IPS-20b (cell line): Measurements from ENCODE around the gene FAM32A.

ENCODE experiments used
- H3K27ac ChIP-seq: one replicate; pipeline ENCODE4 v1.5.1; 2013; ENCODE audit warnings: low read length
- H3K27me3 ChIP-seq: 2 replicates; pipeline ENCODE4 v1.6.1; 2013; ENCODE audit warnings: mild to moderate bottlenecking, low read length, inconsistent platforms; ENCODE audit not compliant: insufficient read depth
- H3K36me3 ChIP-seq: 2 replicates; pipeline ENCODE4 v1.6.1; 2013; ENCODE audit warnings: low read depth, mild to moderate bottlenecking, inconsistent platforms, low read length, moderate library complexity; ENCODE audit not compliant: insufficient read depth
- H3K4me1 ChIP-seq: 2 replicates; pipeline ENCODE4 v1.6.1; 2013; ENCODE audit warnings: mild to moderate bottlenecking, control low read depth, inconsistent platforms, low read length, moderate library complexity; ENCODE audit not compliant: insufficient read depth
- H3K4me3 ChIP-seq: 2 replicates; pipeline ENCODE4 v1.5.1; 2013; ENCODE audit warnings: mild to moderate bottlenecking, low read length, inconsistent platforms
- H3K9ac ChIP-seq: 2 replicates; pipeline ENCODE4 v1.6.1; 2013; ENCODE audit warnings: low read depth, mild to moderate bottlenecking, inconsistent platforms, low read length, moderate library complexity
- H3K9me3 ChIP-seq: 2 replicates; pipeline ENCODE4 v1.6.1; 2013; ENCODE audit warnings: mild to moderate bottlenecking, low read depth, low read length, inconsistent platforms; ENCODE audit not compliant: insufficient read depth

FAM32A gene

GRCh38 chr19:16153582-16154336, 31.5 kb upstream of the FAM32A start:
- Histone ChIP-seq H3K9me3 (no peaks in the 10 kb centered on the region), H3K4me1 (no peaks in the 10 kb centered on the region), H3K27me3 (no peaks in the 10 kb centered on the region), H3K4me3 (no peak overlapping the region), H3K9ac (no peak overlapping the region), H3K36me3 (no peaks in the 10 kb centered on the region), H3K27ac (no peak overlapping the region)

- H3K27ac ChIP-seq = no peak overlapping the region
- H3K9ac ChIP-seq = no peak overlapping the region
- H3K4me1 ChIP-seq = no peaks in the 10 kb centered on the region
- no peaks in the 10 kb centered on the region for H3K36me3 ChIP-seq
- H3K27me3 ChIP-seq = no peaks in the 10 kb centered on the region
- no peaks in the 10 kb centered on the region for H3K9me3 ChIP-seq
- no peak overlapping the region for H3K4me3 ChIP-seq
Measured at GRCh38 chr19:16154557-16154956, 30.7 kb upstream of the FAM32A start.

GRCh38 chr19:16155128-16155527, 30.1 kb upstream of the FAM32A start:
- H3K36me3 ChIP-seq = no peaks in the 10 kb centered on the region
- H3K27me3 ChIP-seq = no peaks in the 10 kb centered on the region
- H3K4me1 ChIP-seq = no peaks in the 10 kb centered on the region
- no peak overlapping the region for H3K9ac ChIP-seq
- H3K4me3 ChIP-seq = no peak overlapping the region
- H3K9me3 ChIP-seq = no peaks in the 10 kb centered on the region
- H3K27ac ChIP-seq = no peak overlapping the region

GRCh38 chr19:16156904-16157303, 28.3 kb upstream of the FAM32A start:
- Histone ChIP-seq H3K9ac (no peak overlapping the region), H3K9me3 (no peaks in the 10 kb centered on the region), H3K36me3 (no peaks in the 10 kb centered on the region), H3K4me3 (no peak overlapping the region), H3K27me3 (no peaks in the 10 kb centered on the region), H3K4me1 (no peaks in the 10 kb centered on the region; the same call in 1 of the 2 replicates), H3K27ac (no peak overlapping the region)

GRCh38 chr19:16157601-16158000, 27.6 kb upstream of the FAM32A start:
- no peaks in the 10 kb centered on the region; the same call in 1 of the 2 replicates for H3K4me1 ChIP-seq
- no peak overlapping the region for H3K27ac ChIP-seq
- H3K9me3 ChIP-seq = no peaks in the 10 kb centered on the region
- no peaks in the 10 kb centered on the region for H3K27me3 ChIP-seq
- no peak overlapping the region for H3K4me3 ChIP-seq
- H3K36me3 ChIP-seq = no peaks in the 10 kb centered on the region
- no peak overlapping the region for H3K9ac ChIP-seq

- Histone ChIP-seq H3K4me1 (no peaks in the 10 kb centered on the region; the same call in 1 of the 2 replicates), H3K27ac (no peak overlapping the region), H3K9me3 (no peaks in the 10 kb centered on the region), H3K9ac (no peak overlapping the region), H3K36me3 (no peaks in the 10 kb centered on the region), H3K27me3 (no peaks in the 10 kb centered on the region), H3K4me3 (no peak overlapping the region)
Measured at GRCh38 chr19:16159655-16160054, 25.6 kb upstream of the FAM32A start.

- Histone ChIP-seq H3K36me3 (no peaks in the 10 kb centered on the region), H3K27ac (no peak overlapping the region), H3K9me3 (no peaks in the 10 kb centered on the region), H3K27me3 (no peaks in the 10 kb centered on the region), H3K4me1 (no peaks in the 10 kb centered on the region; the same call in 1 of the 2 replicates), H3K4me3 (no peak overlapping the region), H3K9ac (no peak overlapping the region)
Measured at GRCh38 chr19:16160445-16160942, 24.7 kb upstream of the FAM32A start.

GRCh38 chr19:16160943-16161560, 24.2 kb upstream of the FAM32A start:
- Histone ChIP-seq H3K27ac (no peak overlapping the region), H3K27me3 (no peaks in the 10 kb centered on the region), H3K4me1 (no peaks in the 10 kb centered on the region; the same call in 1 of the 2 replicates), H3K36me3 (no peaks in the 10 kb centered on the region), H3K9ac (no peak overlapping the region), H3K4me3 (no peak overlapping the region), H3K9me3 (no peaks in the 10 kb centered on the region)

- Histone ChIP-seq H3K36me3 (no peaks in the 10 kb centered on the region), H3K27me3 (no peaks in the 10 kb centered on the region), H3K4me1 (no peaks in the 10 kb centered on the region; the same call in 1 of the 2 replicates), H3K27ac (no peak overlapping the region), H3K9me3 (no peaks in the 10 kb centered on the region), H3K9ac (no peak overlapping the region), H3K4me3 (no peak overlapping the region)
Measured at GRCh38 chr19:16161840-16162239, 23.4 kb upstream of the FAM32A start.

DNA sequence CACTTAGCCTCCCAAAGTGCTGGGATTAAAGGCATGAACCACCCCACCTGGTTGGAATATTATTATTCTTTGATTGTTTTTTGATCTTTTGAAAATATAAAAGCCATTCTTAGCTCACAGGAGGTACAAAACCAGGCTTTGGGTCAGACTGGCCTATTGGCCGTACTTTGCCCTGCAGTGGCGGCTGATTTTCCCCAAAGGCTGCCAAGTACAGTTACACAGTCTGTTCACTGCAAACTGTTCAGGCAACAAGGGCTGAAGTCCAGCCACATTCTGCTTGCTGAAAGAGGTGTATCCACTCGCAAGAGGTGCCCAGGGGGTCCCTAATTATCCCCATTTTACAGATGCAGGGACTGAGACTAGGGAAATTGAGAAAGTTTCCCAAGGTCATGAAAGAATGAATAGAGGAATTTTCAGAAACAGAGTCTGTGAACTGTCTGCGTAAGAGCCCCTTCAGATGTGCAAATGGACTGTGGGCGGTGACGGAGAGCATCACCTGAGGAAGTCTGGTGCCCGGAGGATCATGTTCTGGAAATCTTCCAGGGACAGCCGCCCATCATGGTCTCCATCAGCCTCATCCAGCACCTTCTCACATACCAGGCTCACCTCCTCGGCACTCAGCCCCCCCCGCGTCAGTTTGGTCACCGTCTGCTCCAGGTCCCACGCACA, 20.9 kb upstream of the FAM32A start:
- Histone ChIP-seq H3K36me3 (no peaks in the 10 kb centered on the region), H3K4me1 (no peaks in the 10 kb centered on the region; the same call in 1 of the 2 replicates), H3K4me3 (no peak overlapping the region), H3K9me3 (no peaks in the 10 kb centered on the region), H3K9ac (no peak overlapping the region), H3K27me3 (no peaks in the 10 kb centered on the region), H3K27ac (no peak overlapping the region)

DNA sequence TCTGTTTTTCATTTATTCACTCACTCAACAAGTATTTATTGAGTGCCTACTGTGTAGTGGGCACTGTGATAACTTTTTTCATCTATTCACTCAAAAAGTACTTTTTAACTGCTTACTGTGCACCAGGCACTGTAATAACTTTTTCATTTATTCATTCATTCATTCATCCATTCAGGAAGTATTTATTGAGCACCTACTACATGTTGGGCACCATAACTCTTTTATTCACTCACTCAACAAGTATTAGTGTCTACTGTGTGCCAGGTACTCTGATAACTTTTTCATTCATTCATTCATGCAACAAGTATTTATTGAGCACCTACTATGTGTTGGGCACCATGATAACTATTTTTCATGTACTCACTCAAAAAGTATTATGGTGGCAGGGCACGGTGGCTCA, 18.8 kb upstream of the FAM32A start:
- no peaks in the 10 kb centered on the region for H3K36me3 ChIP-seq

More for the DNA sequence above, 18.8 kb upstream of the FAM32A start:
- H3K4me1 ChIP-seq = no peaks in the 10 kb centered on the region
- no peaks in the 10 kb centered on the region for H3K27me3 ChIP-seq
- no peak overlapping the region for H3K9ac ChIP-seq
- H3K9me3 ChIP-seq = no peaks in the 10 kb centered on the region
- no peak overlapping the region for H3K4me3 ChIP-seq
- no peak overlapping the region for H3K27ac ChIP-seq
